Left hindlimb (tissue), 1 donor: ENCODE measurements around the gene TAS2R19.

Experiments
- DNase-seq: peaks from one replicate; pipeline ENCODE4 v3.0.0-alpha.2; 2018

TAS2R19 gene

GRCh38 chr12:10989107-10989506 lies 33.3 kb downstream of the TAS2R19 start:
- DNase-seq: no peak

- DNase-seq: no peak
Measured at GRCh38 chr12:10986812-10987211, 35.6 kb downstream of the TAS2R19 start, which contains the start of gene TAS2R50. TSS of gene TAS2R50 (minus strand) at chr12:10986912. CDS start at chr12:10986860, 52 bp downstream.

- DNase-seq: no peak
Measured at GRCh38 chr12:10982244-10982643, 40.2 kb downstream of the TAS2R19 start.

DNA sequence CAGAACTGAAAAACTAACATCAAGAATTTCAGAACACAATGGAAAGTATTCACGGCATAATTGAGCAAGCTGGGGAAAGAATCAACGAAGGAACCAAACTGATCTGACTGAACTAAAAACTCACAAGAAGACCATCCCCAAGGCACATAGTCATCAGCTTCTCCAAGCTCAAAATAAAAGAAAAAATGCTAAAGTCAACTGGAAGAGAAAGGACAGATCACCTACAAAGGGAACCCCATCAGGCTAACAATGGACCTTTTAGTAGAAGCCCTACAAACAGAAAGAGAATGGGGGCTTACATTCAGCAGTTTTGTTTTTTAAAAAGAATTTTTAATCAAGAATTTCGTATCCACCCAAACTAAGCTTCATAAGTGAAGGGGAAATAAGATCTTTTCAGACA lies 47.5 kb downstream of the TAS2R19 start:
- DNase-seq: no peak
